K562 (cell line): ENCODE measurements around the gene SST. TPM values are rescaled to one million over a fixed set of nuclear protein-coding genes. Genes with fewer than 3 reads are reported as not detected.

Experiments used
- ATAC-seq: fragments of 200-7000 bp; cut with Tn5 transposase; 3 replicates; pipeline ENCODE4 v1.9.1; 2020; ENCODE audit warnings: moderate library complexity
- BruUV-seq: library from RNA; stranded (reverse); fragments of 400-500 nt; replicated peaks from 2 replicates; lab custom pipeline; 2021; lab: Mats Ljungman, UMichigan
- CTCF ChIA-PET: fragments of 300-600 bp; formaldehyde crosslinking; extraction: SDS; loops from one replicate; lab custom pipeline; 2021; ENCODE audit warnings: low intra/inter-chr PET ratio; lab: Yijun Ruan, JAX
- POLR2A ChIA-PET: fragments of 300-600, 350-650 bp; sonication (Branson Sonifier 250); formaldehyde crosslinking; extraction: SDS; loops from one replicate; lab custom pipeline; 2021; ENCODE audit warnings: antibody characterized with exemption, inconsistent platforms; lab: Yijun Ruan, JAX
- DNase-seq, 4 experiments: peaks; one replicate each; pipeline versions ENCODE4 v3.0.0 to v3.0.0-alpha.2; 2011 to 2018; ENCODE audit warnings: low spot score in 3 of 4, mixed read lengths in 3 of 4; ENCODE audit errors: extremely low read depth in 1 of 4
- FAIRE-seq: peaks from 2 replicates; lab custom pipeline; 2011; peaks lifted over from hg19 to GRCh38; lab: Jason Lieb, UNC
- H2AFZ ChIP-seq: 2 replicates; pipeline ENCODE4 v1.6.0; 2011; ENCODE audit warnings: low read depth, low read length, control low read depth, inconsistent platforms
- H3K27ac ChIP-seq: fragments of 200-600 bp; 3 replicates; pipeline ENCODE4 v1.8.0; 2011; ENCODE audit warnings: low read depth, mild to moderate bottlenecking, control low read depth, inconsistent platforms, low read length, moderate library complexity, mixed read lengths; ENCODE audit errors: extremely low read depth
- H3K27me3 ChIP-seq, 2 experiments: fragments of 300-600 bp in 1 of 2; 2 replicates in 1 of 2; 3 replicates in 1 of 2; pipeline versions ENCODE4 v1.6.0 to v1.8.0; 2011; ENCODE audit warnings: inconsistent platforms in 2 of 2, low read length in 2 of 2, mild to moderate bottlenecking in 1 of 2, mixed read lengths in 1 of 2, moderate library complexity in 1 of 2; ENCODE audit not compliant: control insufficient read depth in 2 of 2, insufficient read depth in 2 of 2
- H3K36me3 ChIP-seq: fragments of 300-600 bp; 3 replicates; pipeline ENCODE4 v1.8.0; 2011; ENCODE audit warnings: mild to moderate bottlenecking, low read length, inconsistent platforms; ENCODE audit not compliant: control insufficient read depth, insufficient read depth
- H3K4me1 ChIP-seq, 2 experiments: fragments of 200-600 bp in 1 of 2; replicated peaks in 1 of 2; 2 replicates in 1 of 2; 3 replicates in 1 of 2; pipeline versions ENCODE4 v1.5.1 to v1.8.0; 2011; ENCODE audit warnings: inconsistent platforms in 2 of 2, low read length in 2 of 2, mild to moderate bottlenecking in 1 of 2, mixed read lengths in 1 of 2, moderate library complexity in 1 of 2; ENCODE audit not compliant: control insufficient read depth in 2 of 2, insufficient read depth in 2 of 2
- H3K4me2 ChIP-seq: 2 replicates; pipeline ENCODE4 v1.6.1; 2011; ENCODE audit warnings: low read length, control low read depth, inconsistent platforms, mixed read lengths; ENCODE audit not compliant: insufficient read depth
- H3K4me3 ChIP-seq: fragments of 200-600 bp; sonication (generic), shearing (Covaris generic); 2 replicates; pipeline ENCODE4 v1.5.1; 2016; ENCODE audit warnings: control low read depth, inconsistent platforms
- H3K79me2 ChIP-seq: fragments of 200-600 bp; 3 replicates; pipeline ENCODE4 v1.8.0; 2011; ENCODE audit warnings: low read length, inconsistent platforms; ENCODE audit not compliant: control insufficient read depth, insufficient read depth
- H3K9ac ChIP-seq, 2 experiments: 2 replicates each; pipeline versions ENCODE4 v1.6.0 to v1.6.1; 2011; ENCODE audit warnings: low read depth in 2 of 2, low read length in 2 of 2, control low read depth in 1 of 2, inconsistent platforms in 1 of 2, mild to moderate bottlenecking in 1 of 2, mixed read lengths in 1 of 2; ENCODE audit not compliant: insufficient read depth in 1 of 2
- H3K9me1 ChIP-seq: one replicate; pipeline ENCODE4 v1.6.0; 2011; ENCODE audit warnings: inconsistent platforms, mild to moderate bottlenecking, low read length, moderate library complexity; ENCODE audit not compliant: control insufficient read depth, insufficient read depth
- H3K9me3 ChIP-seq: replicated peaks from 2 replicates; pipeline ENCODE4 v1.5.1; 2011; ENCODE audit warnings: low read depth, low read length, inconsistent platforms; ENCODE audit not compliant: control insufficient read depth, insufficient read depth
- H4K20me1 ChIP-seq: replicated peaks from 2 replicates; pipeline ENCODE4 v1.6.1; 2011; ENCODE audit warnings: low read length, inconsistent platforms, mixed read lengths; ENCODE audit not compliant: control insufficient read depth, insufficient read depth
- ARID2 ChIP-seq: fragments of 450-650 bp; IDR thresholded peaks from 2 replicates; pipeline ENCODE4 v1.6.1; 2017; ENCODE audit warnings: antibody characterized with exemption, mild to moderate bottlenecking
- CC2D1A ChIP-seq: fragments of 450-650 bp; IDR thresholded peaks from 2 replicates; pipeline ENCODE4 v1.6.1; 2017; ENCODE audit warnings: mild to moderate bottlenecking
- HINFP ChIP-seq: fragments of 450-650 bp; conservative IDR thresholded peaks from 2 replicates; pipeline ENCODE4 v1.6.1; 2016; ENCODE audit warnings: missing genetic modification characterization, low read depth, mild to moderate bottlenecking, control low read depth, missing compliant biosample characterization
- NCOA4 ChIP-seq: fragments of 450-650 bp; IDR thresholded peaks from 2 replicates; pipeline ENCODE4 v1.6.1; 2018; ENCODE audit warnings: mild to moderate bottlenecking; ENCODE audit not compliant: partially characterized antibody
- RBM25 ChIP-seq: fragments of 200-400 bp; formaldehyde crosslinking; IDR thresholded peaks from 2 replicates; pipeline ENCODE4 v1.6.1; 2018; ENCODE audit warnings: low read length, low read depth, moderate library complexity; ENCODE audit not compliant: severe bottlenecking
- ZC3H4 ChIP-seq: sonication (generic); formaldehyde crosslinking; IDR thresholded peaks from 2 replicates; pipeline ENCODE4 v1.9.0; 2021; ENCODE audit warnings: missing genetic modification reagents, borderline replicate concordance
- WGBS: fragments of 100-300 bp; shearing (Covaris generic); methylation state at CpG from one replicate; pipeline ENCODE4 v1.1.6; 2016; ENCODE audit warnings: low coverage, mixed read lengths; ENCODE audit not compliant: insufficient coverage; ENCODE audit errors: missing lambda C conversion rate; 5-methylcytosine and 5-hydroxymethylcytosine counted together
- in situ Hi-C: fragments of 300-500 bp; cut with MboI; formaldehyde crosslinking; loops from 4 replicates; pipeline ENCODE4 v1.15.0; 2018; ENCODE audit warnings: inconsistent platforms, mixed read lengths
- intact Hi-C: fragments of 100-400 bp; cut with micrococcal nuclease; formaldehyde crosslinking; loops from 2 replicates; pipeline ENCODE4 v1.14.2; 2022
- polyA plus RNA-seq, 8 experiments: library from polyadenylated mRNA; depleted of rRNA in 4 of 8; stranded (reverse) in 5 of 8; unstranded in 3 of 8; fragments of >200 nt; fragmentation: Nextera tagmentation in 2 of 8; fragmentation: Illumina TruSeq in 1 of 8; extraction: Ambion mirVana in 2 of 8; extraction: Trizol in 1 of 8; gene quantifications; 2 replicates each; pipeline versions ENCODE4 v1.2.1 to v1.2.3, GENCODE V29; 2011 to 2014; ENCODE audit warnings: inconsistent platforms in 1 of 8, missing spikeins in 1 of 8
- total RNA-seq, 7 experiments: library from RNA; depleted of rRNA in 6 of 7; stranded (reverse); fragments of >200 nt in 6 of 7; fragmentation: Illumina TruSeq in 2 of 7; extraction: Trizol in 2 of 7; gene quantifications; 2 replicates each; pipeline versions ENCODE4 v1.2.1 to v1.2.3, GENCODE V29; 2011 to 2021; ENCODE audit warnings: low replicate concordance in 1 of 7
- TF ChIP-seq, protein P1 (sequence below), 3 experiments: IDR thresholded peaks in 2 of 3; conservative IDR thresholded peaks in 1 of 3; 2 replicates each; pipeline ENCODE4 v1.5.1; 2011 to 2012; ENCODE audit warnings: low read length in 3 of 3, mild to moderate bottlenecking in 3 of 3, control low read depth in 2 of 3, improper control_type of control experiment in 1 of 3, inconsistent platforms in 1 of 3, low read depth in 1 of 3, mixed read lengths in 1 of 3, moderate library complexity in 1 of 3; ENCODE audit not compliant: insufficient read depth in 2 of 3

Gene SST
- total and polyA plus RNA-seq, 9 of the 15 experiments (the other 6 are each of a cell fraction or from before 2014, with no cell fraction given) = not detected

DNA sequence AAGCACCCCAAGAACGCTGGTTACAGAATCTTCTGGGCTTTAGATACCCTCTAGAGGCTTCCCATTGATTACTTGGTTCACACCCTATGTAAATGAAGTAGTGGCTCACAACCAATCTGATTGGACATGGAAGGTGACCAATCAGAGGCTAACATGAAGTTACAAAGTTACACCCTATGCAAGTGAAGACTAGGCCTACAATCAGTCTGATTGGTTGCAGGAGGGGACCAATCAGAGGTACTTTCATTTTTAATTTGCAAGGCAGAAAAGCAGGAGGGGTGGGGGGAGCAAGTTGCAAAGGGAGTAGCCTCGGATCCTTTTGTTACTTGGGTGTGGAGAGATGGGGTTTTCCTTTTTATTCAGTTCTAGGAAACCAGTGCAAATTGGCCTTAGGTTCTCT lies 43.3 kb upstream of the SST start (continued):
- TF ChIP-seq HINFP (0 out of 2 replicates have a peak, but pooled peaks have one; percentile 38), NCOA4 (no peak), RBM25 (peak; percentile 38), CC2D1A (peak; percentile 90), ZC3H4 (CRISPR knock-in tag) (no peak)

- FAIRE-seq = no peak
These were observed 39.0 kb upstream of the SST start for GRCh38 chr3:187709155-187709554.

More at GRCh38 chr3:187709155-187709554, 39.0 kb upstream of the SST start:
- intact Hi-C loops (no loop called here), in situ Hi-C loops (no loop called here)
- Histone ChIP-seq H3K4me1 (no peaks in the 10 kb centered on the region), H3K9ac (no peak overlapping the region), H3K27me3 (peaks cover 0 to 6% of the 10 kb centered on the region in 2 experiments; a peak in 1 of 5 replicates), H3K4me3 (no peak overlapping the region), H3K36me3 (no peaks in the 10 kb centered on the region), H3K79me2 (no peaks in the 10 kb centered on the region), H3K4me2 (no peak overlapping the region), H4K20me1 (no peaks in the 10 kb centered on the region), H3K27ac (no peak overlapping the region), H3K9me3 (no peaks in the 10 kb centered on the region), H3K9me1 (no peaks in the 10 kb centered on the region), H2AFZ (no peak overlapping the region)
- BruUV-seq = no TSS peak
- peak in 3 of 4 experiments; percentile 13 to 20 (median 19) for DNase-seq
- peak; percentile 76 for ATAC-seq
- WGBS = 0% methylated on average over 4 of the region's 4 CpGs
- CTCF ChIA-PET = no interaction called here
- TF ChIP-seq, protein P1, sequence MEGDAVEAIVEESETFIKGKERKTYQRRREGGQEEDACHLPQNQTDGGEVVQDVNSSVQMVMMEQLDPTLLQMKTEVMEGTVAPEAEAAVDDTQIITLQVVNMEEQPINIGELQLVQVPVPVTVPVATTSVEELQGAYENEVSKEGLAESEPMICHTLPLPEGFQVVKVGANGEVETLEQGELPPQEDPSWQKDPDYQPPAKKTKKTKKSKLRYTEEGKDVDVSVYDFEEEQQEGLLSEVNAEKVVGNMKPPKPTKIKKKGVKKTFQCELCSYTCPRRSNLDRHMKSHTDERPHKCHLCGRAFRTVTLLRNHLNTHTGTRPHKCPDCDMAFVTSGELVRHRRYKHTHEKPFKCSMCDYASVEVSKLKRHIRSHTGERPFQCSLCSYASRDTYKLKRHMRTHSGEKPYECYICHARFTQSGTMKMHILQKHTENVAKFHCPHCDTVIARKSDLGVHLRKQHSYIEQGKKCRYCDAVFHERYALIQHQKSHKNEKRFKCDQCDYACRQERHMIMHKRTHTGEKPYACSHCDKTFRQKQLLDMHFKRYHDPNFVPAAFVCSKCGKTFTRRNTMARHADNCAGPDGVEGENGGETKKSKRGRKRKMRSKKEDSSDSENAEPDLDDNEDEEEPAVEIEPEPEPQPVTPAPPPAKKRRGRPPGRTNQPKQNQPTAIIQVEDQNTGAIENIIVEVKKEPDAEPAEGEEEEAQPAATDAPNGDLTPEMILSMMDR (IDR thresholded peaks at IDR 0.05 in 2 of 3, conservative IDR thresholded peaks at IDR 0.05 in 1 of 3; ENCODE audit: insufficient read depth in 2 of 3, low read depth in 1 of 3, low read length in 3 of 3) = peak; percentile 26 to 68 (median 33); a peak in 4 of 6 replicates
- no peak for TF ChIP-seq ARID2
- POLR2A ChIA-PET = interaction anchor here (0.6 kb wide), 1 partner anchor 12 kb away, joined by 3 read pairs; no protein-coding TSS in a partner anchor
